Measurements from ENCODE around the gene CTSW. TPM values are rescaled to one million over a fixed set of nuclear protein-coding genes. Genes with fewer than 3 reads are reported as not detected.
A peak's percentile ranks its signal among the peaks of the same experiment; 100 is the strongest.
"Not testable (repeated sequence)": the region's sequence is repeated elsewhere in the genome, so short reads cannot be mapped to it uniquely, and the experiment has no call there.

The CTSW gene
- total RNA-seq, 1 donor from 2014 or later: not detected

DNA sequence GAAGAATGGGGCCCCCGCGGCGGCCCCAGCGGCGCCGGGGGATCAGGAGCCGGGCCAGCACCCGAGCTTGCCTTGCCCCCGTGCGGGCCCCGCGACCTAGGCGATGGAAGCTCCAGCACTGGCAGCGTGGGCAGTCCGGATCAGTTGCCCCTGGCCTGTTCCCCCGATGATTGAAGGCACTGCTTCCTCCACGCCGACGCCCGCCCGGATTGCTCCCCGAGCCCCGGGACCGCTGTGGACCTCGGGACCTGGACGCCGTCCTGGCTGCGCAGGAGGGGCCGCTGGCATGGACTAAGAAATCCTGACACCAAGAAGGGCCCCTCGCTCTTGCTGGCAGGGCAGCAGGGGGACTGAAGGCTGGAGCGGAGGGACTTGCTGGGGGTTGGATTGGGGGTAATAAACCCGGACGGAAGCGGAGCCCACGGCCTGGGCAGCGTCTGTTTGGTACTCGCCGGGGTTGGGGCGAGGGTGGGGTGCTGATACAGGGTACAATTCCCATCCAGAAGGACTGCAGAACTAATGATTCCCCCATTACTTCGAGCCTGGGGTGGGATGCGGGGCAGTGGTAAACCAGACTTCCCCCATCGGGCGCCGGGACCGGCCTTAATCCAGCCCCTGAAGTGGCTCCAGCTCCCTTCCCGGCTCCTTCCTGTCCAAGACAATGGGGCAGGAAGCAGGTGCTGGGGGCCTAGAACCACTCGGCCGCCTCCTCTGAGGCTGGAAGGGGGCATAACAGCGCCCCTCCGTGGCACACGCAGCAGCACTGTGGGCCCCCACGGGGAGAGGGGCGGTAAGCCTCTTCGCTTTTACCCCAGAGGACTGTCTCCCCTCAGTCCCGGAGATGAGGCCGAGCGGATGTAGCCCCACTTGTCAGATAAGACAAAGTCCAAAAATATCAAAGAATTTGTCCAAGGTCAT, 11.8 kb downstream of the CTSW start:
- Mint-ChIP-seq H3K4me3 (ENCODE audit: unreplicated experiment) (peak overlapping the region; percentile 74), H3K4me1 (ENCODE audit: low read depth, unreplicated experiment) (peaks cover 29% of the 10 kb centered on the region), H3K9me3 (ENCODE audit: unreplicated experiment) (peaks cover 24% of the 10 kb centered on the region), H3K27ac (ENCODE audit: unreplicated experiment) (no peak overlapping the region), H3K36me3 (ENCODE audit: unreplicated experiment) (no peaks in the 10 kb centered on the region), H3K27me3 (ENCODE audit: unreplicated experiment) (peaks cover 22% of the 10 kb centered on the region)
- no peak for DNase-seq
- TF ChIP-seq, protein P1, sequence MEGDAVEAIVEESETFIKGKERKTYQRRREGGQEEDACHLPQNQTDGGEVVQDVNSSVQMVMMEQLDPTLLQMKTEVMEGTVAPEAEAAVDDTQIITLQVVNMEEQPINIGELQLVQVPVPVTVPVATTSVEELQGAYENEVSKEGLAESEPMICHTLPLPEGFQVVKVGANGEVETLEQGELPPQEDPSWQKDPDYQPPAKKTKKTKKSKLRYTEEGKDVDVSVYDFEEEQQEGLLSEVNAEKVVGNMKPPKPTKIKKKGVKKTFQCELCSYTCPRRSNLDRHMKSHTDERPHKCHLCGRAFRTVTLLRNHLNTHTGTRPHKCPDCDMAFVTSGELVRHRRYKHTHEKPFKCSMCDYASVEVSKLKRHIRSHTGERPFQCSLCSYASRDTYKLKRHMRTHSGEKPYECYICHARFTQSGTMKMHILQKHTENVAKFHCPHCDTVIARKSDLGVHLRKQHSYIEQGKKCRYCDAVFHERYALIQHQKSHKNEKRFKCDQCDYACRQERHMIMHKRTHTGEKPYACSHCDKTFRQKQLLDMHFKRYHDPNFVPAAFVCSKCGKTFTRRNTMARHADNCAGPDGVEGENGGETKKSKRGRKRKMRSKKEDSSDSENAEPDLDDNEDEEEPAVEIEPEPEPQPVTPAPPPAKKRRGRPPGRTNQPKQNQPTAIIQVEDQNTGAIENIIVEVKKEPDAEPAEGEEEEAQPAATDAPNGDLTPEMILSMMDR (IDR thresholded peaks at IDR 0.05; ENCODE audit: partially characterized antibody, unreplicated experiment): no peak

DNA sequence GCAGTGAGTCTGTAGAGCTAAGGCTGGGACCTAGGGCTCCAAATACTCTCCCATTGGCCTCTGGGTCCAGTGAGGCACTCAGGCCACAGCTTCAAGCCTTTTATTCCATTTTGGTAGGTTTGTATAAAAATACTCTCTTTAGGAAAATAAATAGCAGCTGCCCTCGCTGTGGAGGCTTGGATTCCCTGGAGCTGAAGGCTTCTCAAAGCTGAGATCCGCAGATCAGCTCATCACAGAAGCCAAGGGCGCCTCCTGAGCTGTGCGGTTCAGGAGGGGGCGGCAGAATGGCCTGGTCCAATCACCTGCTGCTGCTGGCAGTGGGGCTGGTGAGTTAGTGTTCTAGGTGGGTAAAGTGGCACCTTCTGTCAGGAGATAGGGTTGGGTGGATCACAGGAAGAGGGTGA, 12.5 kb downstream of the CTSW start:
- Mint-ChIP-seq H3K27ac (ENCODE audit: unreplicated experiment) (peak overlapping the region; percentile 41), H3K4me3 (ENCODE audit: unreplicated experiment) (peak overlapping the region; percentile 74), H3K9me3 (ENCODE audit: unreplicated experiment) (peaks cover 18% of the 10 kb centered on the region), H3K27me3 (ENCODE audit: unreplicated experiment) (peaks cover 22% of the 10 kb centered on the region), H3K4me1 (ENCODE audit: low read depth, unreplicated experiment) (peaks cover 23% of the 10 kb centered on the region)
- not testable (repeated sequence) for DNase-seq; H3K36me3 Mint-ChIP-seq (ENCODE audit: unreplicated experiment)

DNA sequence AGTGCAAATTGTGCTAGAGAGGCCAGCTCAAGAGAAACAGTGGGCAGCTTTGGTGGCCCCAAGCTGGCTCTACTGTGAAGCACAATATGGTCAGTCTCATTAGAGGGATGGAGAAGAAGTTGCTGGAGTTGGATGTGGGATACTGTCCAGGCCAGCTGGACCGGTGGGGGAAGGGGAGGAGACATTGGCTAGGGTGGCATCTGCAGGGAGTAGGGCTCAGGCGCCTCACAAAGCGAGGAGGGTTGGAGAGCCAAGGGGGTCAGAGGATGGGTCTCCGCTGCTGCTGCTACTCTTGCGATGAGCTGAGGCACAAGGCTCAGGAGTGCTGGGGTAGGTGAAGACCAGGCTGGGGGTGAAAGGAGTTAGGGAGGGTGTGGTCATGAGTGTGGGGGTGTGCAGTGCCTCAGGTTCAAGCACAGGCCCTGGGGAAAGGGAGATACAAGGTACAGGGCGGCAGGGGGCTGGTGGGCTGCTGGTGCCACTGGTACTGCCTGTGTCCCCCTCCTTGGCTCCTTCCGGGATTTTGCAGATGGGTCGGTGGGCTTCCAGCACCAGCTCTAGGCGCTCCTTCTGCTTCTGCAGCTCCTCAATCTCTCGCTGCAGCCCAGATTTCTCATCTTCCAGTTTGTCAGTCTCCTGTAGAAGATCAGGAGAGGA, 13.2 kb downstream of the CTSW start:
- peaks cover 23% of the 10 kb centered on the region for H3K4me1 Mint-ChIP-seq (ENCODE audit: low read depth, unreplicated experiment)
- peak overlapping the region; percentile 74 for H3K4me3 Mint-ChIP-seq (ENCODE audit: unreplicated experiment)
- DNase-seq: no peak
- peaks cover 18% of the 10 kb centered on the region for H3K9me3 Mint-ChIP-seq (ENCODE audit: unreplicated experiment)
- TF ChIP-seq, protein P1 (IDR thresholded peaks at IDR 0.05; ENCODE audit: partially characterized antibody, unreplicated experiment): no peak
- H3K36me3 Mint-ChIP-seq (ENCODE audit: unreplicated experiment): no peaks in the 10 kb centered on the region
- peaks cover 21% of the 10 kb centered on the region for H3K27me3 Mint-ChIP-seq (ENCODE audit: unreplicated experiment)
- peak overlapping the region; percentile 41 for H3K27ac Mint-ChIP-seq (ENCODE audit: unreplicated experiment)

DNA sequence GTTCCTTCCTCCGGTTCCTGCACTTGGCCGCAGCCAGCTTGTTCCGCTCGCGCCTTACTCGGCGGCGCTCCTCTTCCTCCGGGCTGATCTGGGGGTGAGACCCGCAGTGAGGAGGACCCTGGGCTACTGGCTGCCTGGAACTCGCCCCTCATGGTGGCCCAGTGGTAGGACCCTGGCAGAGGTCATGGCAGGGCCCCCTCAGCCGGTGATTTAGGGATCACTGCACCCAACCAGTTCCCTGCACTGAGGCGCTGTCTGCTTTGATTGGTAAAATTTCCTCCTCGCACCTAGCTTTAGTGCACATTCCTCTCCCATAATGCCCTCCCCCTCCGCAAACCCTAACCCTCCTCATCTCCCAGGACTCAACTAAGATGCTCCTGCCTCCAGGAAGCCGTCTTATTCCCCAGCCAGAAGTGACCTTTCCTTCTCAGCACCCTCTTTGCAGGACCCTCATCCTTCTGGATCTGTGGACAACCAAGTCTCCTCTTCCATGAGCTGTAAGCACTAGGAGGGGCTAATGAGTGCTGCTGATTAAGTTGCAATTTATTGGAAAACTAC, 14.5 kb downstream of the CTSW start:
- peaks cover 14% of the 10 kb centered on the region for H3K27me3 Mint-ChIP-seq (ENCODE audit: unreplicated experiment)
- no peak overlapping the region for H3K4me3 Mint-ChIP-seq (ENCODE audit: unreplicated experiment)
- peaks cover 13% of the 10 kb centered on the region for H3K9me3 Mint-ChIP-seq (ENCODE audit: unreplicated experiment)
- TF ChIP-seq, protein P1 (IDR thresholded peaks at IDR 0.05; ENCODE audit: partially characterized antibody, unreplicated experiment): no peak
- H3K4me1 Mint-ChIP-seq (ENCODE audit: low read depth, unreplicated experiment): peaks cover 18% of the 10 kb centered on the region
- DNase-seq: no peak
- H3K27ac Mint-ChIP-seq (ENCODE audit: unreplicated experiment): no peak overlapping the region
- no peaks in the 10 kb centered on the region for H3K36me3 Mint-ChIP-seq (ENCODE audit: unreplicated experiment)

DNA sequence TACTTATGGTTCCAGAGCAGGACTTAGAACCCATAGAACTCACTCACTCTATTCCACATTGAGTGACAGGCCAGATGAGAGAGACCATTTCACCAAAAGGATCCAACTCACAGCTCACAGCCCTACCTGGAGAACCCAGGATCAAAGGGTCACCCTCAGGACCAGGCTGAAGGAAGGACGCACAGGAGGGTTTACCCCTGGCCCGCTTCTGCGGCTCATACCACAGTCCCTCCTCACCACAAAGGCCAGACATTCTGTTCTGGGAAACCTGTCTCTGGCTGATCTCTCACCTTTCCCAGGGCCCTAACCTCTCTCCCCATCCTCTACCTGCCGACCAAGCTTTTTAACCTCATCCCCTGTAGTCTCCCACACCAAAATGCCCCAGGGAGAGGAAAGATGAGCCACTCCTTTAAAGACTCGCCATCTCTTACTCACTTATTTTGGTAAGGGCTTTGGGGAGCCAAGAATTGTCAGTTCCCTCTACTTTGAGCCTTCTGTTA, 15.9 kb downstream of the CTSW start:
- Mint-ChIP-seq H3K4me1 (ENCODE audit: low read depth, unreplicated experiment) (peaks cover 9% of the 10 kb centered on the region), H3K9me3 (ENCODE audit: unreplicated experiment) (peaks cover 5% of the 10 kb centered on the region), H3K4me3 (ENCODE audit: unreplicated experiment) (no peak overlapping the region), H3K27me3 (ENCODE audit: unreplicated experiment) (peaks cover 7% of the 10 kb centered on the region), H3K36me3 (ENCODE audit: unreplicated experiment) (no peaks in the 10 kb centered on the region), H3K27ac (ENCODE audit: unreplicated experiment) (no peak overlapping the region)
- TF ChIP-seq, protein P1 (IDR thresholded peaks at IDR 0.05; ENCODE audit: partially characterized antibody, unreplicated experiment): no peak
- DNase-seq: no peak

Measured in glutamatergic neuron (in vitro differentiated cells).